Activated effector memory CD4-positive, alpha-beta T cell treated with Interleukin-2 at 50 U/mL for 16 hours (primary cell): Measurements from ENCODE around the gene PPP1CA.

Source experiments
- DNase-seq: peaks from one replicate; pipeline ENCODE4 v3.0.0-alpha.2; 2020

PPP1CA gene

GRCh38 chr11:67366961-67367760, 34.5 kb downstream of the PPP1CA start:
- no peak for DNase-seq

GRCh38 chr11:67366546-67366945, 35.1 kb downstream of the PPP1CA start:
- DNase-seq: no peak

GRCh38 chr11:67365736-67366444, 35.8 kb downstream of the PPP1CA start:
- DNase-seq: no peak

- no peak for DNase-seq
Measured at GRCh38 chr11:67364783-67365722, 36.6 kb downstream of the PPP1CA start.

GRCh38 chr11:67364169-67364568, 37.5 kb downstream of the PPP1CA start:
- no peak for DNase-seq

- DNase-seq: no peak
Measured at GRCh38 chr11:67357831-67358670, 43.6 kb downstream of the PPP1CA start.

GRCh38 chr11:67356864-67357561, 44.6 kb downstream of the PPP1CA start:
- DNase-seq: peak; percentile 48

GRCh38 chr11:67356387-67356863, 45.2 kb downstream of the PPP1CA start:
- no peak for DNase-seq

GRCh38 chr11:67355794-67356386, 45.8 kb downstream of the PPP1CA start:
- DNase-seq: no peak

GRCh38 chr11:67355023-67355793, 46.5 kb downstream of the PPP1CA start:
- no peak for DNase-seq

- DNase-seq: no peak
Measured at GRCh38 chr11:67354075-67355022, 47.3 kb downstream of the PPP1CA start.

GRCh38 chr11:67353317-67354074, 48.2 kb downstream of the PPP1CA start, which contains the start of gene POLD4:
Gene POLD4, minus strand, starts transcription at chr11:67353546. Its CDS starts 147 bp downstream, at chr11:67353399.
- peak; percentile 96 for DNase-seq

GRCh38 chr11:67352546-67353316, 48.9 kb downstream of the PPP1CA start:
- no peak for DNase-seq

- peak; percentile 47 for DNase-seq
Measured at GRCh38 chr11:67351275-67352005, 50.2 kb downstream of the PPP1CA start.

- no peak for DNase-seq
Measured at GRCh38 chr11:67349928-67350465, 51.7 kb downstream of the PPP1CA start.

GRCh38 chr11:67349457-67349856, 52.2 kb downstream of the PPP1CA start:
- DNase-seq: no peak
